ENCODE results near the gene PAPOLB. TPM values are rescaled to one million over a fixed set of nuclear protein-coding genes. Genes with fewer than 3 reads are reported as not detected.

The PAPOLB gene
- total and polyA plus RNA-seq, 7 donors: 0.01 to 0.11 TPM; not detected in 5

DNA sequence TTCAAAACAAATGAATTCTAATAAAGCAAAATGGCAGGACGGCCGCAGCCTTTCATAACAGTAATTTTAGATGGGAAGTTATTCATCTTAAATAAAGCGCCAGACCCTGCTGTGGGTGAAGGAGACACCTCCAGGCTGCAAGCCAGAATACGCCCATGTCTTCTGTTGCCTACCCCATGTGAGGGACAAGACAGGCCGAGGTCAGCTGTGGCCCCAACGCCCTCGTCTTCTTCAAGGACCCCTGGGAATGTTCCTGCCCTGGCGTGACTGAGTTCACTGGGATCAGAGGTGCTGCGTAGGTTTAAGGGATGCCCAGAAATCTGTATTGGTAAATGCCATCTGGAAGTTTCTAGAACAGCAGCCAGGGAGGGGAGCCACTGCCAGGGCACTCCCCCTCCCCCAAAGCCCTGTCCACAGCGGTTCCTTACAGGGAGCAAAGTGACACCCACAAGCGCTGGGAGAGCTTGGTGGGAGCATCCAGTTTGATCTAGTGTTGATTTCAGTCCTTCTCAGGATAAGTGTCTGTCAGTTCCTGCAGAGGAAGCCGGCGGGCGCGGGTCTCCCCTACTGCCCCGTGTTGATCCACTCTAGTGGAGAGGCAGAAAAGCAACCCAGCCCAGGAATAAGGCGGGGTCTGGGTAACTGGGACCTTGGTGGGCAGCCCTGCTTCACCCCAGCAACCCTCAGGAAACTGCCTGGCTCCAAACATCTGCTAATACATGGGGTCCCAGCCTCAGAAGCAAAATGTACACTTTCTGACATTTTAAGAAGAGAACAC is 20.6 kb downstream of the PAPOLB start:
- H3K9me3 ChIP-seq: no peaks in the 10 kb centered on the region
- H3K4me3 ChIP-seq: no peak overlapping the region
- TF ChIP-seq, protein P1, sequence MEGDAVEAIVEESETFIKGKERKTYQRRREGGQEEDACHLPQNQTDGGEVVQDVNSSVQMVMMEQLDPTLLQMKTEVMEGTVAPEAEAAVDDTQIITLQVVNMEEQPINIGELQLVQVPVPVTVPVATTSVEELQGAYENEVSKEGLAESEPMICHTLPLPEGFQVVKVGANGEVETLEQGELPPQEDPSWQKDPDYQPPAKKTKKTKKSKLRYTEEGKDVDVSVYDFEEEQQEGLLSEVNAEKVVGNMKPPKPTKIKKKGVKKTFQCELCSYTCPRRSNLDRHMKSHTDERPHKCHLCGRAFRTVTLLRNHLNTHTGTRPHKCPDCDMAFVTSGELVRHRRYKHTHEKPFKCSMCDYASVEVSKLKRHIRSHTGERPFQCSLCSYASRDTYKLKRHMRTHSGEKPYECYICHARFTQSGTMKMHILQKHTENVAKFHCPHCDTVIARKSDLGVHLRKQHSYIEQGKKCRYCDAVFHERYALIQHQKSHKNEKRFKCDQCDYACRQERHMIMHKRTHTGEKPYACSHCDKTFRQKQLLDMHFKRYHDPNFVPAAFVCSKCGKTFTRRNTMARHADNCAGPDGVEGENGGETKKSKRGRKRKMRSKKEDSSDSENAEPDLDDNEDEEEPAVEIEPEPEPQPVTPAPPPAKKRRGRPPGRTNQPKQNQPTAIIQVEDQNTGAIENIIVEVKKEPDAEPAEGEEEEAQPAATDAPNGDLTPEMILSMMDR (IDR thresholded peaks at IDR 0.05): no peak
- no peaks in the 10 kb centered on the region for H3K4me1 ChIP-seq
- 88 to 91% (median 88%) methylated on average over 17 of the region's 17 CpGs for WGBS, 3 donors
- H3K36me3 ChIP-seq (ENCODE audit: insufficient read depth in 1 of 2, low read depth in 1 of 2): no peaks in the 10 kb centered on the region
- DNase-seq (no peak), ATAC-seq (no peak)
- no peaks in the 10 kb centered on the region for H3K27me3 ChIP-seq (ENCODE audit: insufficient read depth in 3 of 3, low read length in 2 of 3)
- intact Hi-C loops (cut with DNase I): no loop called here
- H3K27ac ChIP-seq: no peak overlapping the region

DNA sequence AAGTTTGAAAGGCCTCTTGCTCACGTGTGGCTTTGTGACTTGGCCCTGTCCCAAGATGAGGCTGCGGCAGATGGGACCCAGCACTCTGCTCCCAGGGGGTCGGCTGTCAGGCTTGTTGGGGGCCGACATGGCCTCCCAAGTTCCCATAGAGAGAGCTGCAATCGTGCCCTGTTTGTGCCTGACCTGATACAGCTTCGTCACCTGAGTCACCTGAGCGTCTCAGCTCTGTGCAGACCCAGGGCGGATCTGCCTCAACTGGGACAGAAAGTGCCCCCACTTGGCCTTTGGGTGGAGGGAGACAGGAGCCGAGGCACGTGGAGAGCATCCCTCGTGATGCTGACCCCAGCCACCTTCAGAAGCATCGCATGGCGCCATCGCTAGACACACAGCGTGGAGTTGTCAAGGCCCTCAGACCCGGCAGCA is 21.7 kb downstream of the PAPOLB start:
- Histone ChIP-seq H3K36me3 (ENCODE audit: insufficient read depth in 1 of 2, low read depth in 1 of 2) (no peaks in the 10 kb centered on the region), H3K27me3 (ENCODE audit: insufficient read depth in 3 of 3, low read length in 2 of 3) (no peaks in the 10 kb centered on the region), H3K27ac (no peak overlapping the region), H3K4me3 (no peak overlapping the region), H3K4me1 (no peaks in the 10 kb centered on the region), H3K9me3 (no peaks in the 10 kb centered on the region)
- DNase-seq (no peak), ATAC-seq (no peak)
- WGBS, 3 donors: 82 to 84% (median 83%) methylated on average over 16 of the region's 16 CpGs
- intact Hi-C loops (cut with DNase I): no loop called here
- TF ChIP-seq, protein P1 (IDR thresholded peaks at IDR 0.05): no peak

DNA sequence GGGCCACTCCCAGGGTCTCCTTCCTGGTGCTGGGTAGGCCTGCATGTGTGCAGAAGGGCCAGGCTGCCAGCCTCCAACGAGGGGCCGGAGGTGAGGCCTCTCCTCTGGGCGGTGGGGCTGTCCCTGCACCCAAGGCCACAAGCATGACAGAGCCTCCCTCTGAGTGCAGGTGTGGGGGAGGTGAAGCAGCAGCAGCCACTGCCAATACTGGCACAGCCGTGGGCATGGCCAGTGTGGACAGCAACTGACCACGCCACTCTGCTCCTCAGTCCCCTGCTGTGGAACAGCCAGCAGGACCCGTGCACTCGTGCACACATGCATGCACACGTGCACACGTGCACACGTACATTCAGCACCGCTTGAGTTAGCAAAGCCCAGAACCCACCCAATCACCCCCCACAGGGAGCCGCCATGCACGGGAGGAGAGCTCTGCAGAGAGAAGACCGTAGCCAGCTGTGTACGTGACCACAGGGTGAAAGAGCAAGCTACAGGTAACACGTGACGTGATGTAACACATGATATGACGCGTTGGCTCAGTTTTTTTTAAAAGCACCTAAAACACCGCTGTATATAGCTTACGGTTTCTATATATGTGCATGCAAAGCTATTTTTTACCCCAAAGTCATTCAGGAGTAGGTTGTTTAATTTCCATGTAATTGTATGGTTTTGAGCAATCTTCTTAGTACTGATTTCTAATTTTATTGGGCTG is 23.1 kb downstream of the PAPOLB start:
- DNase-seq (no peak), ATAC-seq (no peak)
- TF ChIP-seq, protein P1 (IDR thresholded peaks at IDR 0.05): no peak
- Histone ChIP-seq H3K27ac (no peak overlapping the region), H3K4me1 (no peaks in the 10 kb centered on the region), H3K36me3 (ENCODE audit: insufficient read depth in 1 of 2, low read depth in 1 of 2) (no peaks in the 10 kb centered on the region), H3K4me3 (no peak overlapping the region), H3K9me3 (no peaks in the 10 kb centered on the region), H3K27me3 (ENCODE audit: insufficient read depth in 3 of 3, low read length in 2 of 3) (no peaks in the 10 kb centered on the region)
- intact Hi-C loops (cut with DNase I): no loop called here
- WGBS, 3 donors: 85 to 91% (median 89%) methylated on average over 21 of the region's 21 CpGs

DNA sequence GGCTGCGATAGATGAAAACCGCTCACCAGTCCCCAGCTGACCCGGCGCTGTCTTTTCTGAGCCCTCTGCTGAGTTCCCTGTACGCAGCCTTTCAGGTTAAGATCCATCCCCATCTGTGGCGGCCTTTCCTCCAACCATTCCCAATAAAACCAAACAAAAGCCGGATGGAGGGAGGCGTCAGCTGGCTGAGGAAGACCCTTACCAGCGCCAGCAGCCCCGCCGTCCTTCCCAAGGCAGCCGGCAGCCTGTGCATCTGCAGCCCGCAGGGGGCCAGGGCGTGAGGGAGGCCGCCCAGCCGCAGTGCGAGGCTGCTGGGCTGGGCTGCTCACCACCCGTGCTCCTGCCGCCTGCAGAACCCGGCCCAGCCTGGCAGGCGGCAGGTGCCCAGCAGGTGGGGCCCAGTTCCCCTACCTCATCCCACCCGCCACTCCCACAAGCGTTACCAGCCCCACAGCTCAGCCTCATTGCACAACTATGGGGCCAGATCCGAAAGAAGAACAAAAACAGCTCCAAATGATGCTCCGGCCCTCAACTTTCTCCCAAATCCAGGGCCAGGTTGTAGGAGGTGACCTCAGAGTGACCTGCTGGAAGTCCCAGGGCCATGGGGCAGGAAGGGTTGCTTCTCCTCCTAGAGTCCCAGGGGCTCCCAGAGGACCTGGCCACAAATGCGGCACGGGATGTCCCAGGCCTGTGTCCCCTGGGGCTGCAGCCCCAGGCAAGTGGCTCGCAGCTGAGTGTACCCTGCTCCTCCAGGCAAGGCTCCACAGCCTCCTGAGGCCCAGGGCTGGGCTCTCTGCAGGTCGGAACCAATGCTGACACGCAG is 23.8 kb downstream of the PAPOLB start:
- H3K36me3 ChIP-seq (ENCODE audit: insufficient read depth in 1 of 2, low read depth in 1 of 2): no peaks in the 10 kb centered on the region
- 47 to 57% (median 49%) methylated on average over 30 of the region's 30 CpGs for WGBS, 3 donors
- no peaks in the 10 kb centered on the region for H3K27me3 ChIP-seq (ENCODE audit: insufficient read depth in 3 of 3, low read length in 2 of 3)
- DNase-seq (no peak), ATAC-seq (no peak)
- H3K9me3 ChIP-seq: no peaks in the 10 kb centered on the region
- H3K4me3 ChIP-seq: no peak overlapping the region
- no peak overlapping the region for H3K27ac ChIP-seq
- intact Hi-C loops (cut with DNase I): no loop called here
- H3K4me1 ChIP-seq: no peaks in the 10 kb centered on the region
- TF ChIP-seq, protein P1 (IDR thresholded peaks at IDR 0.05): no peak
